ENCODE data around the gene KERA.

GRCh38 chr12:91052026-91052425, 5.8 kb downstream of the KERA start:
- no peak for TF ChIP-seq POLR2A (IDR thresholded peaks at IDR 0.05; ENCODE audit: low read depth, low read length)
- no peak for TF ChIP-seq POU2F2 (IDR thresholded peaks at IDR 0.05; ENCODE audit: low read depth, low read length)
- no peak for TF ChIP-seq POLR2AphosphoS5 (IDR thresholded peaks at IDR 0.05; ENCODE audit: low read depth, low read length)
- TF ChIP-seq SPI1 (IDR thresholded peaks at IDR 0.05; ENCODE audit: low read depth, low read length), result no peak
- no peak for TF ChIP-seq TAF1 (IDR thresholded peaks at IDR 0.05; ENCODE audit: low read depth, low read length)
